Measurements from ENCODE around the gene ZBTB7A.

The ZBTB7A gene

GRCh38 chr19:4060621-4061177 is 6.0 kb downstream of the ZBTB7A start:
- no peaks in the 10 kb centered on the region for H3K27me3 ChIP-seq (ENCODE audit: insufficient read depth, poor library complexity, severe bottlenecking)
- DNase-seq (ENCODE audit: low read depth in 1 of 2, low spot score in 1 of 2), result no peak
- peak overlapping the region; percentile 58 for H3K27ac ChIP-seq (replicated peaks)
- no peak for TF ChIP-seq SPI1 (IDR thresholded peaks at IDR 0.05; ENCODE audit: borderline replicate concordance, low read depth)
- TF ChIP-seq POLR2AphosphoS5 (IDR thresholded peaks at IDR 0.05; ENCODE audit: low read depth), result no peak
- no peak for TF ChIP-seq GABPA (IDR thresholded peaks at IDR 0.05; ENCODE audit: low read depth)
- no peak for TF ChIP-seq REST (IDR thresholded peaks at IDR 0.05; ENCODE audit: insufficient replicate concordance, low read depth)
- no peak for TF ChIP-seq CTCF (IDR thresholded peaks at IDR 0.05; ENCODE audit: insufficient read depth, low read length)
- H3K4me3 ChIP-seq (replicated peaks; ENCODE audit: insufficient read depth, low read length), result peak overlapping the region; percentile 37

- TF ChIP-seq REST (IDR thresholded peaks at IDR 0.05; ENCODE audit: insufficient replicate concordance, low read depth) (no peak), POLR2AphosphoS5 (IDR thresholded peaks at IDR 0.05; ENCODE audit: low read depth) (no peak), GABPA (IDR thresholded peaks at IDR 0.05; ENCODE audit: low read depth) (no peak), SPI1 (IDR thresholded peaks at IDR 0.05; ENCODE audit: borderline replicate concordance, low read depth) (no peak), CTCF (IDR thresholded peaks at IDR 0.05; ENCODE audit: insufficient read depth, low read length) (no peak)
- H3K27me3 ChIP-seq (ENCODE audit: insufficient read depth, poor library complexity, severe bottlenecking), result no peaks in the 10 kb centered on the region
- H3K4me3 ChIP-seq (replicated peaks; ENCODE audit: insufficient read depth, low read length), result peak overlapping the region; percentile 4; the same call in 1 of the 2 replicates
These were observed 6.6 kb downstream of the ZBTB7A start for GRCh38 chr19:4059891-4060620.

GRCh38 chr19:4059453-4059871 is 7.2 kb downstream of the ZBTB7A start:
- H3K27me3 ChIP-seq (ENCODE audit: insufficient read depth, poor library complexity, severe bottlenecking), result no peaks in the 10 kb centered on the region
- peak overlapping the region; percentile 58 for H3K27ac ChIP-seq (replicated peaks)
- no peak for TF ChIP-seq SPI1 (IDR thresholded peaks at IDR 0.05; ENCODE audit: borderline replicate concordance, low read depth)
- no peak for TF ChIP-seq CTCF (IDR thresholded peaks at IDR 0.05; ENCODE audit: insufficient read depth, low read length)
- no peak for TF ChIP-seq GABPA (IDR thresholded peaks at IDR 0.05; ENCODE audit: low read depth)
- no peak for TF ChIP-seq POLR2AphosphoS5 (IDR thresholded peaks at IDR 0.05; ENCODE audit: low read depth)
- no peak for TF ChIP-seq REST (IDR thresholded peaks at IDR 0.05; ENCODE audit: insufficient replicate concordance, low read depth)
- no peak for DNase-seq (ENCODE audit: low read depth in 1 of 2, low spot score in 1 of 2)
- H3K4me3 ChIP-seq (replicated peaks; ENCODE audit: insufficient read depth, low read length), result no peak overlapping the region

More at GRCh38 chr19:4059891-4060620, 6.6 kb downstream of the ZBTB7A start:
- DNase-seq (ENCODE audit: low read depth in 1 of 2, low spot score in 1 of 2), result no peak
- H3K27ac ChIP-seq (replicated peaks), result peak overlapping the region; percentile 58

Measured in HL-60 (cell line).